Activated CD4-positive, alpha-beta T cell treated with anti-CD3 and anti-CD28 coated beads, Interleukin-2, Interleukin-6, amounts not matched to agents 100 ng/mL and 50 ng/mL, durations not matched to agents 16 hours and 8 hours (primary cell): Measurements from ENCODE around the gene CACNA1A.
"Not testable (repeated sequence)": the region's sequence is repeated elsewhere in the genome, so short reads cannot be mapped to it uniquely, and the experiment has no call there.

ENCODE experiments used
- DNase-seq: peaks from one replicate; pipeline ENCODE4 v3.0.0-alpha.2; 2020

Gene CACNA1A

DNA sequence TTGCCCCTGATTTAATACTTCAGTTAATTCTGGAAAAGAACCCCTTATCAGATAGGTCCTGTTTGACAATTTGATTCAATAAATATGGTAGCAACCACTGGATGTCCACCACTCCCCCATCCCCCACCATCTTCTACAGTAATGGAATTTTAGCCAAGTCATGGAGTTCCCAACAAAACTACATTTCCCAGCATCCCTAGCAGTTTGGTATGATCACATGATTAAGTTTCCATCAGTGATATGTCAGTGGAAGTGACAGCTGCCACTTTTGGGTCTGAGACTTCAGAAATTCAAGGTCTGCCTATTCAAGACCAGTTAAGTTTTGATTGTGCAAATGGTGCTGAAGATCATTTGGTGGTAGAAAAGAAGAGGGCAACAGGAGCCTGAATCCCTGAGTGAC is 85.5 kb downstream of the CACNA1A start:
- DNase-seq: no peak

GRCh38 chr19:13417054-13417453 is 89.2 kb downstream of the CACNA1A start:
- no peak for DNase-seq

GRCh38 chr19:13411899-13412298 is 94.4 kb downstream of the CACNA1A start:
- no peak for DNase-seq

DNA sequence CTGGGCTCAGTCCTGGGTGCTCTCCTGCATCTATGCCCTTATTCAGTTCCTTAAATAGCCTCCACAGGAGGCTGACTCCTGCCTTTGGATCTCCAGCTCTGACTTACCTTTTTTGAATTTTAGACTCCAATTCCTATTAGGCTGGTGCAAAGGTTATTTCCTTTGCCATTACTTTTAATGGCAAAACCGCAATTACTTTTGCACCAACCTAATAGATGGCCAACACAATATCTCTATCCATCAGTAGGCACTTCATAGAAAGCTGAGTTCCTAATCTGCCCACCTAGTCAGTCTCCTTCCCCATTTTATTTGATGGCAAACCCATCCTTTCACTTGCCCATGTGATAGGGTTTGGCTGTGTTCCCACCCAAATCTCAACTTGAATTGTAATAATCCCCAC is 95.3 kb downstream of the CACNA1A start:
- DNase-seq: no peak

DNA sequence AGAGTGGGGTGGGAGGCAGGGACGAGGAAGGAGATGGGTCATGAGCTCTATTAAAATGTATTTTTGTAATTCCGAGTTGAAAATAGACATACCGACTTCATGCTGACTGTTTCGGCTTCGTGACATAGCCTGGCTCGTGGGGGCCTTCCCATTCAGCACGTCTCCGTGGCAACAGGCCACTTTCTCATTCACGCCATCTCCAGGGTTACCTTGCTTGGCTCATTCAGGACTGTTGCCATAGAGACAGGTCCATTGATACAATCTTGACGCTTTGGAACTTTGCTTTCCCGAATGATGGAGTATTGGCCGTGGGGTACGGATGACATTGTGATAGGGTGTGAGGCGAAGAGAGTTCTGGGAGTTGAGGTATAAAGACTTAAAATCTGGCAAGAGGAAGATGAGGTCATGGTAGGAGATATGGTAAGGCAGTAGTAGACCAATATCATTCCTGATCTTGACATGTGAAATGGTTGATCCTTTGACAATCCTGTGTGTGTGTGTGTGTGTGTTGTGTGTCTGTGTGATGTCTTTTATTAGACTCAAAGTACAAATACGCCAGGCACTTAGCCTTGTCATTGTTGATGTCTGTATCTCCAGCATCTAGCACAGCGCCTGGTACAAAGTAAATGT is 97.3 kb downstream of the CACNA1A start:
- no peak for DNase-seq

DNA sequence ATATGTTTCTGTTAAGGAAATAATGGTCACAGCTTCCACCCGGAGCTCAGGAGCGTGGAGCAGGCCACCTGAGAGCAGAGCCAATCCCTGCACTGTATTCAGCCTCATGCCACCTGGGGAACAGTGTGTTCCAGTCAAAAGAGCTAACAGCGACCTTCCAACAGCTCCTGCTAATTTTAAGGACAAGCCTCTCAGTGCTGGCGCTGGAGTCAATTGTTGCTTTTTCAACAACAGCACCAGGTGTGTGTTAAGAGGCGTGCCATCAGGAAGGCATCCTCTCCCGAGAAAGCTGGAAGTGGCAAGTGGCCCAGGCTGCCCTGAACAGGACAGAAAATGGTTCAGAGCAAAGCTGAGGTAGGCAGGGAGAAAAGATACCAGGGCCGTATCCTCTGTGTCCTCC is 102.0 kb downstream of the CACNA1A start:
- no peak for DNase-seq

- peak; percentile 15 for DNase-seq
Observed at GRCh38 chr19:13401388-13401787, 104.9 kb downstream of the CACNA1A start.

DNA sequence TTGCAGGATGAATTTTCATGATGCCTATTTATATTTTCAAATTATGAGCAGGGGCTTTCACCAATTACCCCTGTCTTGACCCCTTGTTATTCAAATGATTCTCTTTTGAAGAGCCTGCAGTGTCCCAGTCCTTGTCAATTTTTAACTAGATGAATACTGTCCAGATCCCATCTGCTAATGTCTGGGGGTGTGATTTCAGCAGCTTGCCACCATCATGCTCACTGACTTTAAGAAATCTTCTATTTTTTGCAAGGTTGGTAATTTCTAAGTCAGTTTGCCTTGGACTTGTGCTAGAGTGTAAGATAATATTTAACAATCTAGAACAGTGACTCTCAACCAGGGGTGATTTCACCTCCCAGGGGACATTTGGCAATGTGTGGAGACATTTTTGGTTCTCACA is 106.0 kb downstream of the CACNA1A start:
- DNase-seq: no peak

- DNase-seq: no peak
Observed at GRCh38 chr19:13399746-13400145, 106.5 kb downstream of the CACNA1A start.

DNA sequence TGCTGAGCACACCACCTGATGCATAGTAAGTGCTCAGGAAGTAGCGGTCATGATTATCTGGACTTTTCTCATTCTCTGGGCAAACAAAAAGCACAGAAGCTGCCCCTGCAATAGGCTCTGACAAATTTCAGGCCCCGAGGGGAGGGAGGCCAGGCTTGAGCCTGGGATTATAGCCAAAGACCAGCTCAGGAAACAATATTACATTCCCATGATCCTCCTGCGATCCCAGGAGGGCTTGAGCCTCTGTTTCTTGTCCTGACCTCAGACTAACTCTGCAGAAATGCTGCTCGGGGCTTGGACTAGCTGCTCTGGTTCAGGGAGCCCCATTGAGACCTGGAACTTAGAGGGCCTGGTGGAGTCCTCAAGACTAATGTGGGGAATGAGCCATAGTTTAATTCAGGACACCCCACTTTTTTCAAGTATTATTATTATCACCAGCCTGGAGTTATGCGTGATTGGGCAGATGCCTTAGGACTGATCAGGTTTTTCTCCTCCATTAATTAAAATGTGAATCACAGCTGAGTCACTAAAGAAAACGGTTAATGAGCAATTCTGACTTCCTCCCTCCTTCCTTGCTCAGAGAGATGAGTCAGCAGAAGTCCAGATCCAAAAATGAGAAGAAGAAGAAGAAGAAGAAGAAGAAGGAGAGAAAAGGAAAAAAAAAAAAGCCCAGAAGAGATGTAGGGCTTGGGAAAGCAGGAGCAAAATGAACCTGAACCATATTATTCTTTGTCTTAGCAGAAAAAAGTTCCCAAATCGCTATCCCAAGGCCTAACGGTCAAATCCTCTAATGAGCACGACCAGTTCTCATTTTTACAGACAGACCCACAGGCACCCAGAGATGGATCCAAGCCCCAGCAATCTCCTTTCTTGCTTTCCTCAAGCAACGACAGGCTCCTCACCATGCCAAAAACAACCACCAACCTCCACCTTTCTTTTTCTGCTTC is 107.2 kb downstream of the CACNA1A start:
- peak; percentile 2 for DNase-seq

- no peak for DNase-seq
Observed at GRCh38 chr19:13398182-13398581, 108.1 kb downstream of the CACNA1A start.

- DNase-seq: peak; percentile 2
Observed at GRCh38 chr19:13396250-13397080, 109.8 kb downstream of the CACNA1A start.

DNA sequence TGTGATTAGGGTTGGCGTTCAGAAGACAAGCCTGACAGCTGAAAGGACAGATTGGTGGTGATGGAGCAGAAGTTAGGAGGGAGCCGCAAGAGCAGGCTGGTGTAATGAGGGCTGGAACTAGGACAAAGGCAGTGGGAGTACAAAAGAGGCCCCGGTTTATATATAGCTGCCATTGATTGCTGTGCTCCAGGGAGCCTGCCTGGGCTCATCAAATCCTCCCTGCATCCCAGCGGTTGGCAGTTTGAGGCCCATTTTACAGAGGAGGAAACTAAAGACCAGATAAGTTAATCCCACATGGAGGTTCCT is 123.7 kb downstream of the CACNA1A start:
- DNase-seq: no peak

GRCh38 chr19:13381827-13382632 is 124.2 kb downstream of the CACNA1A start:
- DNase-seq: no peak

DNA sequence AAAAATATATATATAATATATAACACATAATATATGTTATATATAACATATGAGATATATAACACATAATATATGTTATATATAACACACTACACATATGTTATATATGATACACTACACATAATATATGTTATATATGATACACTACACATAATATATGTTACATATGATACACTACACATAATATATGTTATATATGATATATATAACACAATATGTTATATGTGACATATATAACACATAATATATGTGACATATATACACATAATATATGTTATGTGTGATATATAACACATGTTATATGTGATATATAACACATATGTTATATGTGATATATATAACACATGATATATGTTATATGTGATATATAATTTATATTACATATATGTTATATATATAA is 129.7 kb downstream of the CACNA1A start:
- no peak for DNase-seq

DNA sequence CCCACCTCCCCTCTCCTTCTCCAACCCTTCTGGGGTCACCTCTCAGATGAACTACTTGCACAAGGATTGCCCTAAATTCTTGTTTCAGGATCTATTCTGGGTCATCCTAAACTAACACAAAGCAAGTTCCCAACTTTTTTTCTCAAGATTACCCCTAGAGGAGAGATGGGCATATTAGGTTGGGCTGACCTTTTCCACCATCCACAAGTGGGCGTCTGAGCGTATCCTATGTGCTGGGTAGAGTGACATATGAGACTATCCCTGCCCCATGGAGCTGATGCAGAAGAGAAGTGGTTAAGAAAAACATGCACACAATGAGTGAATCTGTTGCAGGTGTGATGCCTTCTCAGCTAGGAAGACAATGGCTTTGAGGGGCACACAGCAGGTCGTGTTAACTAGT is 132.7 kb downstream of the CACNA1A start:
- DNase-seq: no peak

GRCh38 chr19:13370948-13371347 is 135.3 kb downstream of the CACNA1A start:
- DNase-seq: no peak

GRCh38 chr19:13366529-13367143 is 139.6 kb downstream of the CACNA1A start:
- no peak for DNase-seq

DNA sequence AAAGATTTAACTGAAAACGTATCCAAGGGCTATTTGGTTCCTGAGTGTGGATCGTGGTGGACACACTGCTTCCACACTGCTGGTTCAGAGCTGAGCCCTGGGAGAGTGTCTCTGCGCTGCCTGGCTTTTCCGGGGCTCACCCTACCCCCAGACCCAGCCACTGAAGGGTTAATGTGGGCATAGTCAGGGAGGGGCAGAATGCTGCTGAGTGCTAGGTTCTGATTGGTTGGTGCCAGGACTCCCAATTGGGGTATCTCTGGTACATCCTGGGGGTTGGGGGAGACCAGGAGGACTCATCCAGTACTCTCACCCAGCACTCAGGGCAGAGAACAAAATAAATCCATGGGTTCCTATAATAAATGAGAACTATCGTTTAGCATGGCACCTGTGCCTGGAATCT is 142.3 kb downstream of the CACNA1A start:
- DNase-seq: no peak

GRCh38 chr19:13363245-13363644 is 143.0 kb downstream of the CACNA1A start:
- no peak for DNase-seq

GRCh38 chr19:13362668-13363067 is 143.6 kb downstream of the CACNA1A start:
- no peak for DNase-seq

DNA sequence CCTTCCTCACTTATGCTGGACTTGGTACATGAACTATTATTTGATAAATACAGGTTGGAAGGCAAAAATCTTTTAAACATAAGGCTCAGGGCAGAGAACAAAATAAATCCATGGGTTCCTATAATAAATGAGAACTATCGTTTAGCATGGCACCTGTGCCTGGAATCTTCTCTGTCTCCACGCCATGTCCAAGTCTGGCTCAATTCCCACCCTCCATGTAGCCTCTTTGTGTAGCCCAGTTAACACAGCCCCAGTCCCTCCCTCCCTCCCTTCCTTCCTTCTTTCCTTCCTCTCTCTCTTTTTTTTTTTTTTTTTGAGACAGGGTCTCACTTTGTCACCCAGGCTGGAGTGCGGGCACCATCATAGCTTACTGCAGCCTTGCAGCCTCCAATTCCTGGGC is 144.6 kb downstream of the CACNA1A start:
- not testable (repeated sequence) for DNase-seq
